Right ventricle myocardium inferior (tissue), 1 donor: Measurements from ENCODE around the gene MRPL19. TPM values are rescaled to one million over a fixed set of nuclear protein-coding genes. Genes with fewer than 3 reads are reported as not detected.
A peak's percentile ranks its signal among the peaks of the same experiment; 100 is the strongest.

Source experiments
- ATAC-seq: fragments of 200-7000 bp; cut with Tn5 transposase; one replicate; pipeline ENCODE4 v1.9.1; 2020; ENCODE audit warnings: mild to moderate bottlenecking, moderate library complexity
- DNase-seq: peaks from one replicate; pipeline ENCODE4 v3.0.0; 2021; ENCODE audit errors: missing footprints
- intact Hi-C: fragments of 100-400 bp; cut with DNase I; formaldehyde crosslinking; loops from one replicate; pipeline ENCODE4 v1.11.0; 2022
- total RNA-seq: library from RNA; stranded (reverse); fragmentation: NEBNext Ultra II Directional; extraction: Animal tissue kit (Norgen Biotek cat#: 25700); gene quantifications from one replicate; pipeline ENCODE4 v1.2.1, GENCODE V29; 2021
- donor health status: DM: no; HTN: yes; CAD: no; lungs with severe emphysema.

Gene MRPL19
- total RNA-seq, 1 donor from 2014 or later = 53.9 TPM

GRCh38 chr2:75612108-75612861 lies 34.3 kb upstream of the MRPL19 start:
- ATAC-seq (no peak), DNase-seq (no peak)
- intact Hi-C loops = loop anchor here (10.0 kb wide), 1 partner anchor 907 kb away; no protein-coding TSS in a partner anchor

- intact Hi-C loops = loop anchor here (10.0 kb wide), 1 partner anchor 908 kb away; no protein-coding TSS in a partner anchor
- ATAC-seq (no peak), DNase-seq (no peak)
Measured at GRCh38 chr2:75612862-75613243, 33.7 kb upstream of the MRPL19 start.

GRCh38 chr2:75614162-75614651 lies 32.4 kb upstream of the MRPL19 start:
- intact Hi-C loops = loop anchor here (10.0 kb wide), 1 partner anchor 909 kb away; no protein-coding TSS in a partner anchor
- DNase-seq (no peak), ATAC-seq (no peak)

GRCh38 chr2:75616406-75616805 lies 30.2 kb upstream of the MRPL19 start:
- intact Hi-C loops = loop anchor here (10.0 kb wide), 1 partner anchor 912 kb away; no protein-coding TSS in a partner anchor
- ATAC-seq = no peak
- no peak for DNase-seq

- ATAC-seq = no peak
- DNase-seq = no peak
- intact Hi-C loops = loop anchor here (10.0 kb wide), 1 partner anchor 912 kb away; no protein-coding TSS in a partner anchor
Measured at GRCh38 chr2:75616933-75617332, 29.6 kb upstream of the MRPL19 start.

GRCh38 chr2:75619956-75620740 lies 26.4 kb upstream of the MRPL19 start:
- intact Hi-C loops = loop anchor here (10.0 kb wide), 1 partner anchor 915 kb away; no protein-coding TSS in a partner anchor
- no peak for DNase-seq
- no peak for ATAC-seq

GRCh38 chr2:75621228-75621627 lies 25.4 kb upstream of the MRPL19 start:
- DNase-seq = no peak
- no peak for ATAC-seq
- intact Hi-C loops = no loop called here

GRCh38 chr2:75622500-75622899 lies 24.1 kb upstream of the MRPL19 start:
- intact Hi-C loops = no loop called here
- no peak for ATAC-seq
- no peak for DNase-seq

GRCh38 chr2:75622929-75623328 lies 23.7 kb upstream of the MRPL19 start:
- ATAC-seq = no peak
- intact Hi-C loops = no loop called here
- DNase-seq = no peak

- intact Hi-C loops = loop anchor here (5.0 kb wide), 1 partner anchor 161 kb away; no protein-coding TSS in a partner anchor
- peak; percentile 81 for DNase-seq
- ATAC-seq = peak; percentile 57
Measured at GRCh38 chr2:75627902-75628504, 18.6 kb upstream of the MRPL19 start.

GRCh38 chr2:75632091-75632701 lies 14.4 kb upstream of the MRPL19 start:
- ATAC-seq (peak; percentile 46), DNase-seq (no peak)
- intact Hi-C loops = no loop called here

- no peak for DNase-seq
- intact Hi-C loops = no loop called here
- ATAC-seq = peak; percentile 47
Measured at GRCh38 chr2:75632813-75633212, 13.8 kb upstream of the MRPL19 start.

- peak; percentile 66 for ATAC-seq
- intact Hi-C loops = no loop called here
- no peak for DNase-seq
Measured at GRCh38 chr2:75633620-75634019, 13.0 kb upstream of the MRPL19 start.

- ATAC-seq = no peak
- intact Hi-C loops = no loop called here
- DNase-seq = no peak
Measured at GRCh38 chr2:75634945-75635344, 11.6 kb upstream of the MRPL19 start.

GRCh38 chr2:75637568-75637967 lies 9.0 kb upstream of the MRPL19 start:
- ATAC-seq (no peak), DNase-seq (no peak)
- intact Hi-C loops = no loop called here

- ATAC-seq = peak; percentile 97
- intact Hi-C loops = loop anchor here (2.0 kb wide), 1 partner anchor 36 kb away; no protein-coding TSS in a partner anchor
- peak; percentile 71 for DNase-seq
Measured at GRCh38 chr2:75640621-75641121, 5.9 kb upstream of the MRPL19 start.

GRCh38 chr2:75641587-75641986 lies 5.0 kb upstream of the MRPL19 start:
- intact Hi-C loops = loop anchor here (2.0 kb wide), 1 partner anchor 35 kb away; no protein-coding TSS in a partner anchor
- no peak for ATAC-seq
- DNase-seq = no peak

- no peak for DNase-seq
- intact Hi-C loops = loop anchor here (2.0 kb wide), 1 partner anchor 27 kb away; no protein-coding TSS in a partner anchor
- no peak for ATAC-seq
Measured at GRCh38 chr2:75643980-75644379, 2.6 kb upstream of the MRPL19 start.
